GM10847 (cell line): Measurements from ENCODE around the gene B4GALNT2.

Experiments used
- POLR2A ChIP-seq: IDR thresholded peaks from 2 replicates; pipeline ENCODE4 v1.6.1; 2011; ENCODE audit not compliant: insufficient read length; ENCODE audit errors: extremely low read depth

Gene B4GALNT2

DNA sequence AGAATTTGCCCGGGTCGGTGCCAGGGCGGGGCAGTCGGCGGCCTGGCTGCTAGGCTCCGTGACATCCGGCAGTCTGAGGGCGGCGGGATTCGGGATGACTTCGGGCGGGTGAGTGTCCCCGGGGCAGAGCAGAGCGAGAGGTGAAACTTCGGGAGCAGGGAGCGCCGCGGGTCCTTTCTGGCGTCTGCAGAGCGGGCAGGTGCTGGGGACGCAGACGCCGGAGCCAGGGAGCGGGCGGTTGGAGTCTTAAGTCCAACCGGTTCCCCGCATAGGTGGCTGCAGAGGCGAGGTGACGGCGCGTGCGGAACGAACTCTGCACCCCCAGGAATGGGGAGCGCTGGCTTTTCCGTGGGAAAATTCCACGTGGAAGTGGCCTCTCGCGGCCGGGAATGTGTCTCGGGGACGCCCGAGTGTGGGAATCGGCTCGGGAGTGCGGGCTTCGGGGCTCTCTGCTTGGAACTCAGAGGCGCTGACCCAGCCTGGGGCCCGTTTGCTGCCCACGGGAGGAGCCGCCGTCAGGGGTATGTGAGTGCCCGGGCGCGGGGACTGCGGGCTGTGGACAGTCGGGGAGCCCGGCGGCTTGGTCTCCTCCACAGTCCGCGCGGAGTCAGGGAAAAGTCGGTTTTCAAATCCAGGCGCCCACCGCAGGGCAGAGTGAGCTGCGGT, at the start of gene B4GALNT2:
TSS of gene B4GALNT2 (plus strand) at position 71 of the 666 bp plus-strand sequence. CDS start at position 95, 24 bp downstream.
- no peak for TF ChIP-seq POLR2A

DNA sequence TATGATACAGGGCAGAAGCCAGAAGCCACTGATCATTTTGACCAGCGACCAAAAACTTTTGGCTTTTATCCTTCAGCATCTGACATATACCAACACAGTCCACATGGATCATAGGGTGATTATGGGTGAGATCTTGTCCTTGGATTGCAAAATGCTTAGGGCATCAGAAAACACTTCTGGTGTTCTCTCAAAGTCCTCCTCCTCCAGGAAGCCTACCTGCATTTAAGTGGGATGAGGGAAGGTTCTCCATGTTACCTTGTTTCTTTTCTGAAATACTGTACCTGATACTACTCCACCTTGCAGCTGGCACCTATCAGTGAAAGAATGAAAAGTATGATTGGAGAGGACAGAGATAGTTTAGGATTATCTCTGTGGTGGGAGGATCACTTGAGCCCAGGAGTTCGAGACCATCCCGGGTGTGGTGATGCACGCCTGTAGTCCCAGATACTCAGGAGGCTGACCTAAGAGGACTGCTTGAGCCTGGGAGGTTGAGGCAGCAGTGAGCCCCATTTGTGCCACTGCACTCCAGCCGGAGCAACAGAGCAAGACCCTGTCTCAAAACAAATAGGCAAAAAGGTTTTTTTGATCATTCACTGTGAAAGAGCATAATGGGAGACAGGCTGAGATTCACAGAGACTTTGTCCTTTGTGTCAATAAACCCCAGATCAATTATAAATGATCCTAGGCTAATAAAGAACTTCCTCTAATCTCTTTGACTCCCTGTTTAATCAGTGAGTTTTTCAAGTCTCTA, 46.8 kb upstream of the B4GALNT2 start:
- no peak for TF ChIP-seq POLR2A

- TF ChIP-seq POLR2A, result no peak
Observed at GRCh38 chr17:49086316-49086605, 46.3 kb upstream of the B4GALNT2 start.

- TF ChIP-seq POLR2A, result no peak
Observed at GRCh38 chr17:49086649-49087048, 45.9 kb upstream of the B4GALNT2 start.

- TF ChIP-seq POLR2A, result no peak
Observed at GRCh38 chr17:49089094-49089493, 43.5 kb upstream of the B4GALNT2 start.

DNA sequence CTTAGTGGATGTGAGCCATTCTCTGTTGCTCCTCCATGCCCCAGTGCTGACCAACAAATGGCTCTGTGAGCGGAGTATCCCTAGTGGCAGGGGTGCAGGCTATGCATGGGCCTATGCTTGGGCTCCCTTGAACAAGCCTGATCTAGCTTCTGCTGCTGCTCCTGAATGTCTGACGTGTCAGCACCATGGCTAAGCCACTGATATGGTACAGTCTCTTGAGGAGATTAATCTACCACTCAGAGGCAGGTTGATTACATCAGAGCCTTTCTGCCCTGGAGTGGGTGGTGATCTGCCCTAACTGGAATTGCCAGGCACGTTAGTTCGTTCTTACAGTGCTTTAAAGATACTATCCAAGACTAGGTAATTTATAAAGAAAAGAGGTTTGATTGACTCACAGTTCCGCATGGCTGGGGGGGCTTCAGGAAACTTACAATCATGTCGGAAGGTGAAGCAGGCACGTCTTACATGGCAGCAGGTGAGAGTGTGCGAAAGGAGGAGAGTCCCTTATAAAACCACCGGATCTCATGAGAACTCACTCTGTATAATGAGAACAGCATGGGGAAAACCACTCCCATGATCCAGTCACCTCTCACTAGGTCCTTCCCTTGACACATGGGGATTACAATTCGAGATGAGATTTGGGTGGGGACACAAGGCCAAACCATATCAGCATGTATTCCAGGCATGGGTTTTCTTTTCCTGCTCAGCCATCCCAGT, 41.5 kb upstream of the B4GALNT2 start:
- TF ChIP-seq POLR2A, result no peak

DNA sequence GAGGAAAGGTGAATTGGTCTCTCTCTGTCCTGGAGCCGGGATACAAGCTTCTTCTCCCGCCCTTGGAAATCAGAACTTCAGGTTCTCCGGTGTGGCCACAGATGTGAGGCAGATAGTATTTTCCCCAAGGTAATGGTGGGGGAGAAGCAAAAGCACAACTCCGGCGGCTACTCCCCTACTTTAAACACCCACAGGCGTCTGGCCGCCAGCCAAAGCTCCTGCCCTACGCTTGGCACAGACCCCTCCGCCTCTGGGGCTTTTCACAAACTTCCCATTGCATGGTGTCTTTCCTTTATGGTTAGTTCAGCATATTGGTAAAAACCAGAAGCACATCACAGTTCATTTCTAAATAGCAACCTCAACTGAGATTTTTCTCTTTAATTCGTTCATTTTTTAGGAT, 39.4 kb upstream of the B4GALNT2 start:
- no peak for TF ChIP-seq POLR2A

- TF ChIP-seq POLR2A, result no peak
Observed at GRCh38 chr17:49100601-49101000, 32.0 kb upstream of the B4GALNT2 start.

DNA sequence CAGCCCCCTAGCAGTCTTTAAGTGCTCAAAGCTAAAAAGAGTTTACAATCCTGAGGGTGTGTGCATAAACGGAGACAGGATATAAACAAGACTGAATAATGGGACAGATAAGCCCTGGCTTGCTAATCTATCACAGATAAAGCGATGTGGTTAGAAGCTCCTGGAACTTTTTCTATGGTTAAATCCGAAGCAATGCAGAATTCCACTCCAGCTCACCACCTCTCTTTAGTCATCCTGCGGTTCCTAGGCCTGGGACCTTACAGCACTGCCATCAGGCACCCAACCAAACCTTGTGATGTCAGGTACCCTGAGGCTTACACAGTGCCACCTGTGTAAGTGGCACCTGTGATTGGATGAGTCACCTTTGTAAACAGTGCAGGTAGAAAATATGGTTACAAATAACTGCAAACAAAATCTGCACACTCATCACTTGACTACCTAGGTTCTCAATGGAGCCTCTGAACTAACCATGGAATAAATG, 31.5 kb upstream of the B4GALNT2 start:
- no peak for TF ChIP-seq POLR2A

GRCh38 chr17:49104511-49105074, 28.0 kb upstream of the B4GALNT2 start:
- no peak for TF ChIP-seq POLR2A

GRCh38 chr17:49106321-49107210, 26.0 kb upstream of the B4GALNT2 start:
- no peak for TF ChIP-seq POLR2A

DNA sequence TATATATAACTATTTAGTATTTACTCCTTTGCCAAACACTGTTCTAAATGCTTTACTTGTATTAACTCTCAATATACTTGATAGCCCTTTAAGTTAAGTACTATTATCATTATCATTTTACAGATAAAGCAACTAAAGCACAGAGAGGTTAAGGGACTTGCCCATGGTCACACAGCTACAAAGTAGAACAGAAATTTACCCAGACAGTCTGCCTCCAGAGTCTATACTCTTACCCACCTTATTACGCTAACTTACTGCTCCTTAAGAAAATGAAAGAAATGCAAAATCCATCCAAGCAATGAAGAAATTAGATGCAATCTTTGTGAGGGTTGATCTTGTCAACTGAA, 25.4 kb upstream of the B4GALNT2 start:
- no peak for TF ChIP-seq POLR2A

GRCh38 chr17:49108318-49108717, 24.3 kb upstream of the B4GALNT2 start:
- no peak for TF ChIP-seq POLR2A

DNA sequence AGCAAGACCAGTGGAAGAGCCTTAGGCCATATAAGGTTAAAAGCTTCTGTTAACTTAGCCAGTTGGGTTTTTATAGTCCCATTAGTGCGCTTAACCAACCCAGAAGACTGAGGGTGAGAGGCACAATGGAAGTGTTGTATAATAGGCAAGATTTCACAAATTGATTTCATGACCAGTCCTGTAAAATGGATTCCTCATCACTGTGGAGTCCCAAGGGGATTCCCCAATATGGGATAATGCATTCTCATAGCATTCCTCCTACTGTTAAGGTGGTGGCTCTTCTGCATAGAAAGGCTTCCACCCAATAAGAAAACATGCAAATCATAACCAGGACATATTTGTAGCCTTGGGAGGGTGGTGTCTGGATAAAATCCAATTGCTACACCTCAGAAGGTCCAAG, 22.1 kb upstream of the B4GALNT2 start:
- no peak for TF ChIP-seq POLR2A

- TF ChIP-seq POLR2A, result no peak
Observed at GRCh38 chr17:49111934-49112333, 20.6 kb upstream of the B4GALNT2 start.
